Stomach (tissue), 9 donors: ENCODE measurements around the gene SLC16A13. TPM values are rescaled to one million over a fixed set of nuclear protein-coding genes. Genes with fewer than 3 reads are reported as not detected.

Experiments used
- DNase-seq, 2 donors: peaks; one replicate each; pipeline versions ENCODE4 v3.0.0 to v3.0.0-alpha.2; 2013 to 2019
- H3K27ac ChIP-seq, 5 donors: fragments of 200-600 bp in 4 of 5; sonication (generic) in 4 of 5; one replicate each; pipeline ENCODE4 v1.5.1; 2013 to 2019; ENCODE audit warnings: mild to moderate bottlenecking in 1 of 5, moderate library complexity in 1 of 5
- H3K27me3 ChIP-seq, 3 donors: fragments of 200-600 bp; sonication (generic); one replicate each; pipeline ENCODE4 v1.5.1; 2017 to 2019; ENCODE audit warnings: mixed run types in 1 of 3
- H3K36me3 ChIP-seq, 4 donors: fragments of 200-600 bp; sonication (generic); 1 replicate in 3 of 4; 2 replicates in 1 of 4; pipeline ENCODE4 v1.5.1; 2016 to 2019
- H3K4me1 ChIP-seq, 4 donors: fragments of 200-600 bp; sonication (generic); one replicate each; pipeline ENCODE4 v1.5.1; 2016 to 2019
- H3K4me3 ChIP-seq, 4 donors: fragments of 200-600 bp; sonication (generic) in 3 of 4; one replicate each; pipeline ENCODE4 v1.5.1; 2016 to 2019; ENCODE audit warnings: mild to moderate bottlenecking in 1 of 4
- H3K9me3 ChIP-seq, 4 donors: fragments of 200-600 bp; sonication (generic); one replicate each; pipeline ENCODE4 v1.5.1; 2016 to 2019
- CTCF ChIP-seq, 7 experiments: fragments of 450-650 bp in 4 of 7; fragments of 200-600 bp in 3 of 7; sonication (generic) in 3 of 7; IDR thresholded peaks; one replicate each; pipeline ENCODE4 v1.5.1; 2016 to 2019; ENCODE audit warnings: antibody characterized with exemption in 7 of 7, control low read depth in 2 of 7, mild to moderate bottlenecking in 1 of 7
- EP300 ChIP-seq: sonication (generic); formaldehyde crosslinking; IDR thresholded peaks from one replicate; pipeline ENCODE4 v1.6.1; 2017; ENCODE audit warnings: antibody characterized with exemption
- POLR2A ChIP-seq, 4 donors: fragments of 450-650 bp; IDR thresholded peaks; one replicate each; pipeline ENCODE4 v1.6.1; 2016; ENCODE audit warnings: antibody characterized with exemption in 4 of 4, control low read depth in 2 of 4, mild to moderate bottlenecking in 1 of 4, moderate library complexity in 1 of 4
- POLR2AphosphoS5 ChIP-seq, 3 donors: sonication (generic); formaldehyde crosslinking; IDR thresholded peaks; one replicate each; pipeline ENCODE4 v1.6.1; 2016; ENCODE audit warnings: antibody characterized with exemption in 3 of 3
- WGBS, 5 donors: extraction: QIAGEN DNeasy Blood & Tissue Kit in 3 of 5; methylation state at CpG; one replicate each; pipeline versions ENCODE4 v1.1.5 to v1.1.7; 2013 to 2018; 5-methylcytosine and 5-hydroxymethylcytosine counted together
- intact Hi-C: fragments of 100-400 bp; cut with DNase I; formaldehyde crosslinking; loops from one replicate; pipeline ENCODE4 v1.15.1; 2023; ENCODE audit warnings: low total_unique reads
- polyA plus RNA-seq, 3 donors: library from polyadenylated mRNA; stranded (reverse); fragments of 200-250 nt; gene quantifications; one replicate each; pipeline ENCODE4 v1.2.3, GENCODE V29; 2013
- total RNA-seq, 5 donors: library from RNA; depleted of rRNA; stranded (reverse); fragments of >200 nt; gene quantifications; one replicate each; pipeline versions ENCODE4 v1.1.0 to v1.2.3, GENCODE V29; 2014 to 2016
- donor health status: healthy with polysubstance abuse.
- donor health status: Bipolar disorder and iron deficiency.
- donor health status: healthy.

Gene SLC16A13
- total and polyA plus RNA-seq, 8 donors = 0.56 to 2.9 (median 1.4) TPM; not detected in 5

- no peak overlapping the region for H3K27ac ChIP-seq
- 70 to 87% (median 75%) methylated on average over 4 of the region's 4 CpGs for WGBS, 5 donors
- no peak overlapping the region for H3K4me3 ChIP-seq
- H3K27me3 ChIP-seq = peaks cover 0 to 11% (median 0%) of the 10 kb centered on the region in 3 donors
- H3K9me3 ChIP-seq = no peaks in the 10 kb centered on the region
- intact Hi-C loops = no loop called here
- TF ChIP-seq EP300 (no peak), POLR2A (IDR thresholded peaks at IDR 0.05) (no peak), CTCF (IDR thresholded peaks at IDR 0.05) (no peak), POLR2AphosphoS5 (IDR thresholded peaks at IDR 0.05) (no peak)
- peaks cover 0 to 15% (median 3%) of the 10 kb centered on the region in 4 donors for H3K4me1 ChIP-seq
- H3K36me3 ChIP-seq = no peaks in the 10 kb centered on the region
- DNase-seq = no peak
These were observed 20.6 kb downstream of the SLC16A13 start for GRCh38 chr17:7056386-7056785.

GRCh38 chr17:7058831-7059447 is 23.1 kb downstream of the SLC16A13 start:
- Histone ChIP-seq H3K27ac (no peak overlapping the region), H3K27me3 (peaks cover 0 to 23% (median 0%) of the 10 kb centered on the region in 3 donors), H3K36me3 (no peaks in the 10 kb centered on the region), H3K9me3 (no peaks in the 10 kb centered on the region), H3K4me1 (peaks cover 0 to 9% (median 0%) of the 10 kb centered on the region in 4 donors), H3K4me3 (no peak overlapping the region)
- intact Hi-C loops = no loop called here
- no peak for TF ChIP-seq POLR2AphosphoS5 (IDR thresholded peaks at IDR 0.05)
- no peak for TF ChIP-seq CTCF (IDR thresholded peaks at IDR 0.05)
- no peak for TF ChIP-seq POLR2A (IDR thresholded peaks at IDR 0.05)
- no peak for TF ChIP-seq EP300
- no peak for DNase-seq
- WGBS, 5 donors = 57 to 75% (median 70%) methylated on average over 7 of the region's 7 CpGs

- no peaks in the 10 kb centered on the region for H3K36me3 ChIP-seq
- intact Hi-C loops = no loop called here
- TF ChIP-seq POLR2AphosphoS5 (IDR thresholded peaks at IDR 0.05) (peak in 1 of 3 donors; percentile 5), POLR2A (IDR thresholded peaks at IDR 0.05) (no peak)
- WGBS, 5 donors = 15 to 34% (median 22%) methylated on average over 6 of the region's 6 CpGs
- no peak overlapping the region for H3K4me3 ChIP-seq
- H3K4me1 ChIP-seq = peaks cover 0 to 9% (median 0%) of the 10 kb centered on the region in 4 donors
- H3K9me3 ChIP-seq = no peaks in the 10 kb centered on the region
- DNase-seq = peak; percentile 27 to 64
- peaks cover 0 to 37% (median 0%) of the 10 kb centered on the region in 3 donors for H3K27me3 ChIP-seq
- peak overlapping the region in 2 of 5 donors; percentile 20 to 38 for H3K27ac ChIP-seq
These were observed 24.5 kb downstream of the SLC16A13 start for GRCh38 chr17:7060165-7060891.

GRCh38 chr17:7063518-7064094 is 27.8 kb downstream of the SLC16A13 start:
- 62 to 74% (median 65%) methylated on average over 6 of the region's 6 CpGs for WGBS, 5 donors
- TF ChIP-seq EP300 (no peak), POLR2AphosphoS5 (IDR thresholded peaks at IDR 0.05) (no peak), CTCF (IDR thresholded peaks at IDR 0.05) (no peak), POLR2A (IDR thresholded peaks at IDR 0.05) (no peak)
- Histone ChIP-seq H3K4me3 (no peak overlapping the region), H3K27ac (no peak overlapping the region), H3K9me3 (peaks cover 0 to 15% (median 12%) of the 10 kb centered on the region in 4 donors), H3K27me3 (peaks cover 0 to 44% (median 0%) of the 10 kb centered on the region in 3 donors), H3K36me3 (no peaks in the 10 kb centered on the region), H3K4me1 (peaks cover 0 to 9% (median 0%) of the 10 kb centered on the region in 4 donors)
- no peak for DNase-seq
- intact Hi-C loops = no loop called here
